NCI-H146 (cell line): Measurements from ENCODE around the gene TCAIM.

ENCODE experiments used
- DNase-seq: peaks from one replicate; lab custom pipeline; 2025; lab: John Stamatoyannopoulos, UW

The TCAIM gene

GRCh38 chr3:44338010-44338827 lies at the start of gene TCAIM:
Gene TCAIM, plus strand, starts transcription at chr3:44338766. Its CDS starts 16,017 bp downstream, at chr3:44354783.
- DNase-seq: peak; percentile 95

- no peak for DNase-seq
These were observed 48.6 kb upstream of the TCAIM start for GRCh38 chr3:44289882-44290462.

GRCh38 chr3:44292276-44292675 lies 46.3 kb upstream of the TCAIM start:
- no peak for DNase-seq

GRCh38 chr3:44292947-44293346 lies 45.6 kb upstream of the TCAIM start:
- no peak for DNase-seq

- DNase-seq: no peak
These were observed 41.3 kb upstream of the TCAIM start for GRCh38 chr3:44297255-44297654.

- no peak for DNase-seq
These were observed 36.8 kb upstream of the TCAIM start for GRCh38 chr3:44301746-44302145.

- DNase-seq: no peak
These were observed 29.1 kb upstream of the TCAIM start for GRCh38 chr3:44309500-44309899.

GRCh38 chr3:44318891-44319311 lies 19.7 kb upstream of the TCAIM start:
- DNase-seq: no peak

GRCh38 chr3:44321335-44321734 lies 17.2 kb upstream of the TCAIM start:
- DNase-seq: no peak

- peak; percentile 17 for DNase-seq
These were observed 15.1 kb upstream of the TCAIM start for GRCh38 chr3:44323341-44323955.

GRCh38 chr3:44324584-44324983 lies 14.0 kb upstream of the TCAIM start:
- DNase-seq: no peak

GRCh38 chr3:44326019-44326418 lies 12.5 kb upstream of the TCAIM start:
- DNase-seq: no peak

GRCh38 chr3:44326515-44326914 lies 12.1 kb upstream of the TCAIM start:
- DNase-seq: no peak

- DNase-seq: no peak
These were observed 8.6 kb upstream of the TCAIM start for GRCh38 chr3:44329946-44330345.

- no peak for DNase-seq
These were observed 8.1 kb upstream of the TCAIM start for GRCh38 chr3:44330444-44330843.

- DNase-seq: no peak
These were observed 4.2 kb upstream of the TCAIM start for GRCh38 chr3:44334326-44334725.

GRCh38 chr3:44337248-44337785 lies 1.2 kb upstream of the TCAIM start:
- no peak for DNase-seq

- no peak for DNase-seq
These were observed 212 bp downstream of the TCAIM start for GRCh38 chr3:44338828-44339127.

- DNase-seq: no peak
These were observed 853 bp downstream of the TCAIM start for GRCh38 chr3:44339181-44340057.

GRCh38 chr3:44340058-44340395 lies 1.5 kb downstream of the TCAIM start:
- DNase-seq: no peak

GRCh38 chr3:44342176-44342790 lies 3.7 kb downstream of the TCAIM start:
- no peak for DNase-seq

- no peak for DNase-seq
These were observed 4.9 kb downstream of the TCAIM start for GRCh38 chr3:44343421-44343820.
